CD4-positive, alpha-beta T cell (primary cell): Measurements from ENCODE around the gene NABP1. TPM values are rescaled to one million over a fixed set of nuclear protein-coding genes. Genes with fewer than 3 reads are reported as not detected.

Source experiments
- ATAC-seq: fragments of 200-7000 bp; cut with Tn5 transposase; one replicate; pipeline ENCODE4 v1.10.0; 2022; ENCODE audit warnings: mild to moderate bottlenecking; ENCODE audit not compliant: poor library complexity
- CTCF ChIA-PET: fragments of 350-600 bp; sonication (Branson Sonifier 250); formaldehyde crosslinking; loops from one replicate; lab custom pipeline; 2021; ENCODE audit warnings: antibody characterized with exemption, inconsistent platforms; lab: Charles Lee
- POLR2A ChIA-PET: fragments of 350-600 bp; sonication (Branson Sonifier 250); formaldehyde crosslinking; loops from one replicate; lab custom pipeline; 2021; ENCODE audit warnings: antibody characterized with exemption, inconsistent platforms; lab: Charles Lee
- DNase-seq, 14 experiments: peaks; one replicate each; pipeline ENCODE4 v3.0.0-alpha.2; 2013 to 2020; ENCODE audit warnings: mixed read lengths in 2 of 14
- H3K27ac ChIP-seq, 2 donors: one replicate each; pipeline versions ENCODE4 v1.5.1 to v1.7.0; 2013; ENCODE audit warnings: low read length in 2 of 2, low read depth in 1 of 2, mild to moderate bottlenecking in 1 of 2
- H3K27me3 ChIP-seq, 2 experiments: 1 replicate in 1 of 2; 2 replicates in 1 of 2; pipeline versions ENCODE4 v1.6.1 to v1.7.0; 2013; ENCODE audit warnings: low read length in 2 of 2, control low read depth in 1 of 2, mild to moderate bottlenecking in 1 of 2, moderate library complexity in 1 of 2; ENCODE audit not compliant: insufficient read depth in 2 of 2, control insufficient read depth in 1 of 2
- H3K36me3 ChIP-seq: one replicate; pipeline ENCODE4 v1.6.1; 2013; ENCODE audit warnings: low read length, control low read depth; ENCODE audit not compliant: insufficient read depth
- H3K4me1 ChIP-seq: one replicate; pipeline ENCODE4 v1.6.1; 2013; ENCODE audit warnings: low read length, control low read depth; ENCODE audit not compliant: insufficient read depth
- H3K4me3 ChIP-seq: one replicate; pipeline ENCODE4 v1.5.1; 2013; ENCODE audit warnings: mild to moderate bottlenecking, low read length, moderate library complexity
- H3K9me3 ChIP-seq, 2 experiments: 1 replicate in 1 of 2; 2 replicates in 1 of 2; pipeline versions ENCODE4 v1.6.1 to v1.7.0; 2013; ENCODE audit warnings: low read length in 2 of 2, mild to moderate bottlenecking in 2 of 2, control low read depth in 1 of 2, moderate library complexity in 1 of 2; ENCODE audit not compliant: control insufficient read depth in 1 of 2, insufficient read depth in 1 of 2
- H3K27ac Mint-ChIP-seq: one replicate; pipeline ENCODE4 v1.8.0; 2020; ENCODE audit warnings: mixed read lengths
- H3K27me3 Mint-ChIP-seq: one replicate; pipeline ENCODE4 v1.8.0; 2021; ENCODE audit warnings: mixed read lengths
- H3K36me3 Mint-ChIP-seq: one replicate; pipeline ENCODE4 v1.8.0; 2021; ENCODE audit warnings: low read depth, mixed read lengths
- H3K4me1 Mint-ChIP-seq: one replicate; pipeline ENCODE4 v1.8.0; 2021; ENCODE audit warnings: low read depth, mixed read lengths
- H3K4me3 Mint-ChIP-seq: one replicate; pipeline ENCODE4 v1.8.0; 2020; ENCODE audit warnings: mild to moderate bottlenecking, mixed read lengths
- H3K9me3 Mint-ChIP-seq: one replicate; pipeline ENCODE4 v1.8.0; 2020; ENCODE audit warnings: mixed read lengths
- intact Hi-C, 2 experiments: fragments of 100-400 bp; cut with DNase I in 1 of 2; cut with micrococcal nuclease in 1 of 2; formaldehyde crosslinking; loops; one replicate each; pipeline versions ENCODE4 v1.15.1 to v1.9.0; 2023 to 2025; cut with DNase I, micrococcal nuclease
- total RNA-seq, 174 experiments: library from RNA in 2 of 174; stranded (reverse) in 2 of 174; gene quantifications; one replicate each; pipeline ENCODE4 v1.2.3 and lab custom pipeline; 2021 to 2026
- TF ChIP-seq, protein P1 (sequence below): fragments of 200-600 bp; IDR thresholded peaks from one replicate; pipeline ENCODE4 v1.8.0; 2022; ENCODE audit warnings: antibody characterized with exemption, mild to moderate bottlenecking

NABP1 gene
- total RNA-seq, 2 experiments from 2014 or later: 32.0 to 32.9 TPM

DNA sequence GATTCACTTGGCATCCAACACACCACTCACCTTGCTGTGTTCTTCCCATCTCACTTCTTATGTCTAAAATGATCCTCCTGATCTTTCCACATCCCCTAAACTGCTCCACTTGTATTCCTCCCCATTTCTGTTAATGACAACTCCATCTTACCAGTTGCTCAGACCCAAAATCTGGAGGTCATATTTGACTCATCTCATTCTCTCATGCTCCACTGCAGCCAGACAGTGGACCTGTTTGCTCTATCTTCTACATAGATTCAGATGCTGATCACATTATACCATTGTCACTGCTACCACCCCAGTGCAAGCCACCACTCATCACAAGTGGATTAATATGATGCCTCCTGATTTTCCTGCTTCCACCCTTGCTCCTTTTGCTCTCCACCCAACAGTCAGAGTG, 7.9 kb upstream of the NABP1 start:
- no peak overlapping the region for H3K27ac ChIP-seq
- H3K36me3 ChIP-seq: no peaks in the 10 kb centered on the region
- no peaks in the 10 kb centered on the region for H3K36me3 Mint-ChIP-seq
- DNase-seq (no peak), ATAC-seq (no peak)
- no peaks in the 10 kb centered on the region for H3K9me3 Mint-ChIP-seq
- no peak overlapping the region for H3K4me3 ChIP-seq
- CTCF ChIA-PET: no interaction called here
- H3K4me1 Mint-ChIP-seq: peaks cover 12% of the 10 kb centered on the region
- H3K27me3 ChIP-seq: no peaks in the 10 kb centered on the region
- peaks cover 10% of the 10 kb centered on the region for H3K4me1 ChIP-seq
- no peak overlapping the region for H3K27ac Mint-ChIP-seq
- POLR2A ChIA-PET: interaction anchor here (0.8 kb wide), 1 partner anchor 52 kb away, joined by 4 read pairs; no protein-coding TSS in a partner anchor
- H3K27me3 Mint-ChIP-seq: no peaks in the 10 kb centered on the region
- no peak overlapping the region for H3K4me3 Mint-ChIP-seq
- TF ChIP-seq, protein P1, sequence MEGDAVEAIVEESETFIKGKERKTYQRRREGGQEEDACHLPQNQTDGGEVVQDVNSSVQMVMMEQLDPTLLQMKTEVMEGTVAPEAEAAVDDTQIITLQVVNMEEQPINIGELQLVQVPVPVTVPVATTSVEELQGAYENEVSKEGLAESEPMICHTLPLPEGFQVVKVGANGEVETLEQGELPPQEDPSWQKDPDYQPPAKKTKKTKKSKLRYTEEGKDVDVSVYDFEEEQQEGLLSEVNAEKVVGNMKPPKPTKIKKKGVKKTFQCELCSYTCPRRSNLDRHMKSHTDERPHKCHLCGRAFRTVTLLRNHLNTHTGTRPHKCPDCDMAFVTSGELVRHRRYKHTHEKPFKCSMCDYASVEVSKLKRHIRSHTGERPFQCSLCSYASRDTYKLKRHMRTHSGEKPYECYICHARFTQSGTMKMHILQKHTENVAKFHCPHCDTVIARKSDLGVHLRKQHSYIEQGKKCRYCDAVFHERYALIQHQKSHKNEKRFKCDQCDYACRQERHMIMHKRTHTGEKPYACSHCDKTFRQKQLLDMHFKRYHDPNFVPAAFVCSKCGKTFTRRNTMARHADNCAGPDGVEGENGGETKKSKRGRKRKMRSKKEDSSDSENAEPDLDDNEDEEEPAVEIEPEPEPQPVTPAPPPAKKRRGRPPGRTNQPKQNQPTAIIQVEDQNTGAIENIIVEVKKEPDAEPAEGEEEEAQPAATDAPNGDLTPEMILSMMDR: no peak
- intact Hi-C loops: no loop called here
- H3K9me3 ChIP-seq: no peaks in the 10 kb centered on the region

DNA sequence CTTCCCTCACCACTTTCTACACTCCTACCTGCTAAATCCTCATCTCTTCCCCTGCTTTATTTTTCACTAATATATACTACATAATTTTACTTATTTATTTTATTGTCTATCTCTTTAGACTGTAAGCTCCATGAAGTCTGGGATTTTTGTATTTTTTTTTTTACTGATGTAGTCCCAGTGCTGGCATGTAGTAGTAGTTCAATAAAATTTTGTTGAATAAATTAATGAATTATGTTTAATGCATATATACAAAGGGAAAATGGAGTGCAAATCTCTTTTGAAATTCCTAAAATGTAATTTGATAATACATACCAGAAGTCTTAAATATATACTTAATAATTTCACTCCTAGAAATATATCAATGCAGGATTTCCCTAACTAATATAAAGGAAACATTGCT, 7.1 kb upstream of the NABP1 start:
- Mint-ChIP-seq H3K4me3 (no peak overlapping the region), H3K9me3 (no peaks in the 10 kb centered on the region), H3K4me1 (peaks cover 19% of the 10 kb centered on the region), H3K27me3 (no peaks in the 10 kb centered on the region), H3K36me3 (no peaks in the 10 kb centered on the region), H3K27ac (no peak overlapping the region)
- H3K4me3 ChIP-seq: no peak overlapping the region
- intact Hi-C loops: no loop called here
- H3K27ac ChIP-seq: no peak overlapping the region
- CTCF ChIA-PET: interaction anchor here (1.0 kb wide), 1 partner anchor 46 kb away, joined by 3 read pairs; no protein-coding TSS in a partner anchor
- peaks cover 15% of the 10 kb centered on the region for H3K4me1 ChIP-seq
- POLR2A ChIA-PET: interaction anchor here (0.8 kb wide), 1 partner anchor 53 kb away, joined by 4 read pairs; no protein-coding TSS in a partner anchor
- ATAC-seq (no peak), DNase-seq (no peak)
- H3K9me3 ChIP-seq: no peaks in the 10 kb centered on the region
- no peaks in the 10 kb centered on the region for H3K36me3 ChIP-seq
- TF ChIP-seq, protein P1: no peak
- H3K27me3 ChIP-seq: no peaks in the 10 kb centered on the region

- Mint-ChIP-seq H3K36me3 (peaks cover 32% of the 10 kb centered on the region), H3K4me1 (peaks cover 58% of the 10 kb centered on the region), H3K4me3 (peak overlapping the region; percentile 97), H3K27ac (peak overlapping the region; percentile 100), H3K9me3 (no peaks in the 10 kb centered on the region), H3K27me3 (no peaks in the 10 kb centered on the region)
- intact Hi-C loops: loop anchor here (2.0 to 5.0 kb wide), 7 partner anchors 51 to 1889 kb away; partner anchors contain the start of genes GLS (in 1 of the 2), MFSD6 (in 1 of the 2) and NAB1 (in 1 of the 2)
- DNase-seq: peak; percentile 32 to 93 (median 49)
- H3K4me1 ChIP-seq: peaks cover 39% of the 10 kb centered on the region
- H3K27me3 ChIP-seq: no peaks in the 10 kb centered on the region
- H3K9me3 ChIP-seq: no peaks in the 10 kb centered on the region
- no peaks in the 10 kb centered on the region for H3K36me3 ChIP-seq
- peak; percentile 27 for ATAC-seq
- ChIA-PET POLR2A (interaction anchor here (0.6 to 9.2 kb wide), 27 partner anchors 8 to 1913 kb away, joined by 3 to 276 read pairs (median 4); partner anchors contain the start of genes OSGEPL1, STAT4 and TMEFF2), CTCF (interaction anchor here (1.2 kb wide), 1 partner anchor 38 kb away, joined by 3 read pairs; no protein-coding TSS in a partner anchor)
- TF ChIP-seq, protein P1: no peak
- H3K27ac ChIP-seq: peak overlapping the region; percentile 79 to 94
- peak overlapping the region; percentile 78 for H3K4me3 ChIP-seq
Measured at GRCh38 chr2:191675807-191676721, 1.9 kb upstream of the NABP1 start.
